Adrenal gland (tissue), 5 donors: ENCODE results near the gene TIMP3.

Source experiments
- POLR2A ChIP-seq, 2 donors: fragments of 450-650 bp; IDR thresholded peaks; one replicate each; pipeline ENCODE4 v1.6.1; 2017; ENCODE audit warnings: antibody characterized with exemption in 2 of 2, mild to moderate bottlenecking in 2 of 2, moderate library complexity in 1 of 2
- TF ChIP-seq, protein P1 (sequence below), 6 experiments: fragments of 450-650 bp in 4 of 6; fragments of 200-600 bp in 2 of 6; sonication (generic) in 1 of 6; IDR thresholded peaks; 1 replicate in 5 of 6; 2 replicates in 1 of 6; pipeline versions ENCODE4 v1.5.1 to v1.8.0; 2016 to 2021; ENCODE audit warnings: antibody characterized with exemption in 6 of 6, mild to moderate bottlenecking in 2 of 6, moderate library complexity in 1 of 6
- donor health status: DM: no; HTN: no; CAD: no.

DNA sequence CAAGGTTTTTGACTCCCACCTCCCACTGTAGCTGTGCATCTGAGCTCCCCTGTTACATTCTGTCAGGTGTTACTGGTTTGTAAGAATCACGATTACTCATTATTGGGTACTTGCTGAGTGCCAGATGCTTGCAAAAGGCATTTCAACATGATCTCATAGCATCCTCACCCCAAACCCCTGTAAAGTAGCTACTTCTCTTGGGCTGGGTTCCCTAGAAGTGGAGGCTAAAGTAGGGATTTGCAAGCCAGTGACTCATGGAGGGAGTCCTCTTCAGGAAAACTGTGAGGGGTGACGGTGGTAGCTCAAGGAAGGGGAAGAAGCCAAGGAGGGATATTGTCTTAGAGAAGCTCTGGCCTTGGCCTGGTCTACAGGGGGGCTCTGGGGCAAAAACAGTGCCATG, 78.6 kb downstream of the TIMP3 start:
- TF ChIP-seq, protein P1, sequence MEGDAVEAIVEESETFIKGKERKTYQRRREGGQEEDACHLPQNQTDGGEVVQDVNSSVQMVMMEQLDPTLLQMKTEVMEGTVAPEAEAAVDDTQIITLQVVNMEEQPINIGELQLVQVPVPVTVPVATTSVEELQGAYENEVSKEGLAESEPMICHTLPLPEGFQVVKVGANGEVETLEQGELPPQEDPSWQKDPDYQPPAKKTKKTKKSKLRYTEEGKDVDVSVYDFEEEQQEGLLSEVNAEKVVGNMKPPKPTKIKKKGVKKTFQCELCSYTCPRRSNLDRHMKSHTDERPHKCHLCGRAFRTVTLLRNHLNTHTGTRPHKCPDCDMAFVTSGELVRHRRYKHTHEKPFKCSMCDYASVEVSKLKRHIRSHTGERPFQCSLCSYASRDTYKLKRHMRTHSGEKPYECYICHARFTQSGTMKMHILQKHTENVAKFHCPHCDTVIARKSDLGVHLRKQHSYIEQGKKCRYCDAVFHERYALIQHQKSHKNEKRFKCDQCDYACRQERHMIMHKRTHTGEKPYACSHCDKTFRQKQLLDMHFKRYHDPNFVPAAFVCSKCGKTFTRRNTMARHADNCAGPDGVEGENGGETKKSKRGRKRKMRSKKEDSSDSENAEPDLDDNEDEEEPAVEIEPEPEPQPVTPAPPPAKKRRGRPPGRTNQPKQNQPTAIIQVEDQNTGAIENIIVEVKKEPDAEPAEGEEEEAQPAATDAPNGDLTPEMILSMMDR (IDR thresholded peaks at IDR 0.05), result no peak
- no peak for TF ChIP-seq POLR2A (IDR thresholded peaks at IDR 0.05)
